SW480 (cell line): ENCODE measurements around the gene PTMA.

Experiments
- DNase-seq: peaks from one replicate; pipeline ENCODE4 v3.0.0-alpha.2; 2016; ENCODE audit warnings: low spot score

PTMA gene

DNA sequence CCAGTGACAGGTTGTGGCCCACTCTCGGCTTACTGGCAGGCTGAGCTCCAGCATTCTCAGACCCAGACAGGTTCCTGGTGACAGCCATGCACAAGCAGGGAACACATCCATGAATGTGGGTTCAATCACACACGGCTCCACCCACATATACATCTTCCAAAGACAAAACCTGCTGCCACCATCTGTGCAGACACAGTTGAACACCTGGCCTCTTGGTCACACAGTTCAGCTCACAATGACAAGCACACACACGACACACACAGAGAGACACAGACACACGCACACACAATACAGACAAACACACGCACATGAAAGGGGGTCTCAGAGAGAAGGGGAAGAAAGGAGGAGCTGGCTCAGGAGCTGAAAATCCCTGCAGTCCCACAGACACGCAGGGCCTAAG is 32.1 kb upstream of the PTMA start:
- no peak for DNase-seq

- DNase-seq = peak; percentile 76
Measured at GRCh38 chr2:231677632-231678104, 30.7 kb upstream of the PTMA start.

DNA sequence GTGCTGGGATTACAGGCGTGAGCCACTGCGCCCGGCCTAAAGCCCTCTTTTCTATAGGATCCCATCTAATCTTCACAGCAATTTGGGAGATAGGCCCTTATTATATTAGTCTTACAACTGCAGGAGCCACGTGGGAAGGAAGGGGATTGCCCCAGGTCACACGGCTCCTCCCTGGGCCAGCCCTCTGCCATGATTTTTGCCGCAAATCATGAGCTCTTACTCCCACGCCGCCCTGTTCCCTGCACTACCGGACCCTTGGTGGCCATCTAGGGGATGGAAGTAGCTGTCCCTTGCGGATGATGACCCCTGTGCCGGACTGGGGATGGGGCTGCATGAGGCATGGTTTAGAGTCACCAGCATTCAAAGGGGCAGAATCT is 28.4 kb upstream of the PTMA start:
- peak; percentile 58 for DNase-seq

DNA sequence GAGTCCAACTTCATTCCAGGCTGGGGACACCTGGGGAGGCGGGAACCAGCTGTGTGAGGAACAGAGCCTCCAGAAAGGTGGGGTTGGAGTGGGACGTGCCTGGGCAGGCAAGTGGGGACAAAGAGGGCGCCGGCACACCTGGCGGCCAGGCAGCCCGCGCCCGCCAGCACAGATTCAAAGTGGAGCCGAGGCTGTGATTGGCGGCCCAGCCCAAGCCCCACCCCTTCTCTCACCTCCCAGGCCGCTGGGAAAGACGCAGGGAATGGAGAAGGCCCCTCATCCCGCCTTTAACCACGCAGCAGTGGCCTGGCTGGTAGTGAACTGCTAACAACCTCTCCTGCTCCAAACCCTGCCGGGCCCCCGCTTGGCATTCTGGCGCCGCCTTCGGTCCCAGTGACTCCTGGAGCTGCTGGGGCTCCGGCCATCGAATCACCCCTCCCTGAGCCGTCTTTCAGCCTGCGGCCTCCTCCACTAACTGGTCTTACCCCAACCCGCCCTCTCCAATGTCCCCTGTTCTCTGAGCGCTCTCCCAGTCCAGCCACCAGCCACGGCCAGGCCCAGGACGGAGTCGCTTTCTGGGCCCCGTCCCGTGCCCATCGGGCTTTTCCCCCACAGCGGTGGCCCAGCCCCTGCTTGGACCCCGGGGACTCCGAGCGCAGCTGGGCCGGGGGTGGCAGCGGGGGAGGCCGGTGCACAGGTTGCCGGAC is 27.9 kb upstream of the PTMA start:
- DNase-seq = peak; percentile 90

GRCh38 chr2:231680992-231681852 is 27.1 kb upstream of the PTMA start:
- DNase-seq = peak; percentile 88

GRCh38 chr2:231682603-231683291 is 25.6 kb upstream of the PTMA start:
- DNase-seq = no peak

DNA sequence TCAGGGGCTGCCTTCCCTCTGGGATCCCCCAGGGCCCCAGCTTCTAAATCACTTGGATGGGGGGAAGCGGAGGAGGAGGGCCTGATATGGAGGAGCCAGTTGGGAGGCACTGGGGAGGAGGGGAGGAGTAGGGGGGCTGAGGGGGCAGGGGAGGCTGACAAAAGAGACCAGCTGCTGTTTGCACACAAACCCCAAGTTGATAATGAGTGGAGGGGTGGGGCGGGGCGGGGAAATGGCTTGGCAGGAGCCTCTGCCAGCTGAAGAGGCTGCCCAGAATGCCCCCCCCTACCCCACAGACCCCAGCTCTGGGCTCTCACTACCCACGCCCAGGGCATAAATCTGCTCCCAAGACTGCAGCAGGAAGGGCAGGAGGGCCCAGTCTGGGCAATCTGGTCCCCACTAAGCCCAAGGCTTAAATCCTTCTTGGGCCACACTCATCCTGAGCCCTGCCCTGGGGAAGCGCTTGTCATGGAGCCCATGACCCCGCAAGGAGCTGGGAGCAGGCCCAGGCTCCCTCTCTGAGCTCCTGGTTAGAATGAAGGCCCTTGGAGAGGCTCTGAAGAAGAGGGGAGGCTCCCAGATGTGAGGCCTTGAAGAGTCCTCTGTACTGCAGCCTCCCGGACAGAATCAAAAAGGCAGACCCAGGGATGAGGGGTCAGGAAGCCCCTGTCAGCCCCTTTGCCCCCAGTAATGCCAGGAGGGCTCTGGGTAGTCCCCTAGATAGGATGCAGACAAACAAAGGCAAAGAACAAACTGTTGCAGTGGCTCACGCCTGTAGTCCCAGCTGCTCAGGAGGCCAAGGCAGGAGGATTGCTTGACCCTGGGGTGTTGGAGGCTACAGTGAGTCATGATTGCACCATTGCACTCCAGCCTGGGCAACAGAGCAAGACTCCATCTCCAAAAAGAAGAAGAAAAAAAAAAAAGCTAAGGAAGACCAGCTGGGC is 24.8 kb upstream of the PTMA start:
- no peak for DNase-seq

- no peak for DNase-seq
Measured at GRCh38 chr2:231684314-231685223, 23.8 kb upstream of the PTMA start.

DNA sequence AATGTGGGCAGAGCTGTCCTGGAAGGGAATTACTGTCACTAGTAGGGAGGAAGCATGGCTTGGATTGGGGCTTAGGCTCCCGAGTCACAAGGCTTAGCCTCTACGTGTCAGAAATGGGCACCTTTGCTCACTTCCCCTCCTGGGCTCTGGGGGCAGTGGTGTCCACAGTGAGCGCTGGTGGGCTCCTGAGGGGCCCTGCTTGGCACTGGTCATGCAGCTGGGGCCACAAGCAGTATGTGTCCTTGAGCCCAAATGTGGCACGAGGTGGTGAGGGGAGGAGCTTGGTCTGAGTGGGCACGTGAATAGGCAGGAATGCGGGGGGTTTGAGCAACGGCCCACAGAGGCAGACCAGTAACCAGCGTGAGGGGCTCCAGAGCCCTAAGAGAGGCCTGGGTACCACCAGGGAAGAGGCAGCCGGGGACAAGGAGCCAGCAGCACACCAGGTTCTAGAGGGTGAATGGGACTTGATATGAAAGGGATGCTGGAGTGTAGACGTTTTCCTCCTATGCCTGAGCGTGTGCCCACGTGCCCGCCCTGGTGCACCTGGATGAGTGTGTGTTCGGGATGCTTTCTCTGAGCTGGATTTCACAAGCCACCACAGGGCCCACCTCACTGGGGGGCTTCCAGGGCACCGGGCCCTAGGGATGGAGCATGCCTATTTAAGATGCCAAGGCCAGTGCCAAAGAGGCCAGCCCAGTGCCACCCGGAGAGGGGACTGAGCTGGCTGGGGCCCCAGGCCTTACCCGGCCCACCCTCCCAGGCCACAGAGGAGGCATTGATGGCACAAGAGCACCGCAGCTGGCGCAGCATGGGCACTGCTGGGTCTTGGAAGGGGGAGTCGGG is 22.8 kb upstream of the PTMA start:
- peak; percentile 30 for DNase-seq

- DNase-seq = no peak
Measured at GRCh38 chr2:231686192-231687100, 21.9 kb upstream of the PTMA start.

DNA sequence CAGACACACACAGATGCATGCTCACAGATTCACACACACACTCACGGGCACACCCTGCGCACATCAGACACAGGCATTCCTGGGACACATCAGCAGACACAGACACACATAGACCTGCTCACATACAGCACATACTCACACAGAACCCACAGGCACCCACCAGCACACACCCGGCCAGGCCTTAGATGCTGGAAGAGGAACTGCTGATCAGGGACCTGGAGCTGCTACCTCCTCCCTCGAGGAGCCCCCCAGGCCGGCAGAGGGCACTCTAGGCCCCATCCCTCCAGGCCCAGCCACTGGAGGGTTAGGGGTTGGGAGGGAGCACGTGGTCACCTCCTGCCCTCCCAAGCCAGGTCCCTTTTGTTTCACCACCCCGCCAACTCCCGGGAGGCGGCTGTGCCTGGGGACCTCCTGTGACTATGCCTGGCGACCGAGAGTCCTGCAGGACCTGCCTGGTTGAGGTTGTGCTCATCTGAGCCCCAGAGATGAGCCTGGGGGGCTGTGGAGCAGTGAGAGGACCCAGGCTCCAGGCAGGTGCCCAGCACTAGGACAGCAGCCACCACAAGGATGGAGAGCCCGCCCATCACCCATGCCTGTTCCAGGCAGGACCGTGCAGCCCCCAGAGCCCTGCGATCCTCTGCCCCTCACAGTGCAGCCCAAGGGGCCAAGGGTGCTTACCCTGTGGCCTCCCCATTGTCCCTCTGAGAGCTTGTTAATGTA is 21.0 kb upstream of the PTMA start:
- peak; percentile 78 for DNase-seq

DNA sequence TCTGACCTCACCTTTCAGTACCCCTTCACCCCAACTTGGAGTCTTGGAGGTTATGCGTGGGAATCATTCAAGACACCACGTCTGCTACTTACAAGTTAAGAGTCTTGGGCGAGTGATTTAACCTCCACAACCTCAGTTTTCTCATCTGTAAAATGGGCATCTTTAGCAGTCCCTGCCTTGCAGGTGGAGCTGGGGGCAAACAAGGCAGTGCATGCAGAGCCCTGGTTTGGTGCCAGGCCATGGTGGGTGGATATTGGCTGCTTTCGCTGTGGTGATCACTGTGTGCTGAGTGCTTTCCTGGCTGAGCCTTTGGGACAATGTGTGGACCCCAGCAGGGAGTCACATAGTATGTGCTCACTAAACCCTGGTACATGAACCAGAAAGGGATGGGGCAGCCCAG is 20.4 kb upstream of the PTMA start:
- DNase-seq = no peak

- no peak for DNase-seq
Measured at GRCh38 chr2:231688719-231689118, 19.6 kb upstream of the PTMA start.

DNA sequence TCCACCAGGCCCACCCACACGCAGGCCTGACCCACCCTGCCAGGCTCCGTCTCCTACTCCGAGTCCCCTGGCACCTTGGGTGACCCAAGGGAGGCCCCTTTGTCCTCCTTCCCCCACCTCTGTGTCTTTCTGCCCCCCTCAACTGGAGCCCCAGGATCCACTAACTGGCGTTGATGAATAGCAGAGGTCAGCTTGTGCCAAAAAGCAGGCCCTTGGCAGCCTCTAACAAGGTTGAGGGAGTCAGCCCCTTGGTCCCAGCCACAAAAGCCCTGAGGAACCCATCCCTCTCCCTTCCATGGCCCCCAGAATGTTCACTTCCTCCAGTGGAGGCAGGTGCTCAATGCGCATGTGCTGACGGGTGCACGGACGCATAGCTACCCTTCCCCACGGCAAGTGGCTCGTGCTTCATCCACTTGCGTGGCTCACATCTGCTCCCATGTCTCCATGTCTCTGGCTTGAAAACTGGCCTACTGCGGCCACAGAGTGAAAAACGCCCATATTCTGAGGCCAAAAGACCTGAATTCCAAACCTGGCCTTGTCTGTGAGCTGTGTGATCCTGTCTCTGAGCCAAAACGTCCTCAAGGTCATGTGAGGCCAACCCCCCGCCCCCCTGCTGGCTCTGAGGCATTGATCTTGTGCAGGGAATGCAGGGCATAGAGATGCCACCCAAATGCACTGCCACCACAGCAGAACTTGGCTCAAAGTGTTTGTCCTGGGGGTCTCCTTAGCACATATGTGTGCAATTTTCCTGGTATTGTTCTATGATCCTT is 19.0 kb upstream of the PTMA start:
- no peak for DNase-seq

GRCh38 chr2:231691251-231691772 is 17.0 kb upstream of the PTMA start:
- DNase-seq = no peak

DNA sequence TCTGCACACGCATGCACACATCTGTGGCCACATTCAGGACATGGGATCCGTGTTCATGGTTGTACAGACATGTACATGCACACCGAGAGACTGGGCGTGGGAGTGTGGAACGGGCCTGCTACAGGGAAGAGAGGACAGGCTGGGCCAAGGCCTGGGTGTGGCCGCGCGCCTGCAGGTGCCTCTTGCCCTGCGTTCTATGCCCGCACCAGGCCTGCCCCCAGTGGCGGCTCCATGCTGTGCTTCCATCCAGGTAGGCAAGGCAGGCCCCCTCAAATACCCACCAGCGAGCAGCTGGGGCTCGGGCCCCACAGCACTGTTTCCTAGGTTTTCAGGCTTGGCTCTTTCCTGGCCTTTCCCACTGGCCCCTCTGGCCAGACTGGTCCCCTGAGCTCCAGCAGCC is 15.5 kb upstream of the PTMA start:
- no peak for DNase-seq

DNA sequence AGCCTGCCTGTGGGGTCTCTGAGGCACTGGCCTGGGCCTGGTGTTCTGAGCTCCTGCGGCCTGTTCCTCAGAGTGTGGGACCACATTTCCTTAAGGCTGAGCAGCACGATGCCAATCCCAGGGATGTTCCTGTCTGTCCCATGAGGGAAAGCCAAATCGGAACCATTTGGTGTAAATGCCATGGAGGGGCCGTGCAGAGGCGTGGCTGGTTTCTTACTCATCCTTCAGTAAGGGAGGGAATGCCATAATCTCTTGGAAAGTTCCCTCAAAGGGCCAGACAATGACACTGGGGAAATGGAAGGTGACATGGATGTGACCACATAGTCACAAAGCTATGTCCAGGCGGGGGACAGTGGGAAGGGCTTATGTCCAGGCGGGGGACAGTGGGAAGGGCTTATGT is 14.4 kb upstream of the PTMA start:
- DNase-seq = no peak
